Neuronal stem cell (in vitro differentiated cells): ENCODE data around the gene IGSF3.

Experiments used
- DNase-seq: peaks from one replicate; pipeline ENCODE4 v3.0.0-alpha.2; 2013; ENCODE audit warnings: low spot score
- H2AFZ ChIP-seq: one replicate; pipeline ENCODE4 v1.6.1; 2013; ENCODE audit warnings: mild to moderate bottlenecking, low read length, inconsistent platforms
- H2AK5ac ChIP-seq: 2 replicates; pipeline ENCODE4 v1.6.1; 2013; ENCODE audit warnings: low read depth, mild to moderate bottlenecking, inconsistent platforms, low read length, moderate library complexity, mixed read lengths
- H2BK120ac ChIP-seq: 2 replicates; pipeline ENCODE4 v1.6.1; 2013; ENCODE audit warnings: low read depth, mild to moderate bottlenecking, inconsistent platforms, low read length, moderate library complexity, mixed read lengths
- H2BK12ac ChIP-seq: one replicate; pipeline ENCODE4 v1.6.1; 2013; ENCODE audit warnings: low read length, inconsistent platforms
- H2BK15ac ChIP-seq: 2 replicates; pipeline ENCODE4 v1.6.1; 2013; ENCODE audit warnings: mild to moderate bottlenecking, low read length, inconsistent platforms, mixed read lengths
- H2BK5ac ChIP-seq: one replicate; pipeline ENCODE4 v1.6.1; 2013; ENCODE audit warnings: inconsistent platforms, mild to moderate bottlenecking, low read length, moderate library complexity
- H3K14ac ChIP-seq: one replicate; pipeline ENCODE4 v1.6.1; 2013; ENCODE audit warnings: low read length, inconsistent platforms
- H3K18ac ChIP-seq: 2 replicates; pipeline ENCODE4 v1.6.1; 2013; ENCODE audit warnings: low read length, inconsistent platforms
- H3K23ac ChIP-seq: 2 replicates; pipeline ENCODE4 v1.6.1; 2013; ENCODE audit warnings: low read depth, mild to moderate bottlenecking, mixed read lengths, low read length, inconsistent platforms; ENCODE audit not compliant: poor library complexity
- H3K27ac ChIP-seq: replicated peaks from 3 replicates; pipeline ENCODE4 v1.5.1; 2013; ENCODE audit warnings: low read length, inconsistent platforms
- H3K27me3 ChIP-seq, 3 experiments: 2 replicates each; pipeline ENCODE4 v1.6.1; 2013; ENCODE audit warnings: low read length in 3 of 3, mild to moderate bottlenecking in 2 of 3, inconsistent platforms in 1 of 3, low read depth in 1 of 3, mixed read lengths in 1 of 3, moderate library complexity in 1 of 3; ENCODE audit not compliant: control insufficient read depth in 3 of 3, insufficient read depth in 3 of 3
- H3K36me3 ChIP-seq, 2 donors: replicated peaks in 1 of 2; 2 replicates each; pipeline ENCODE4 v1.6.1; 2013; ENCODE audit warnings: low read length in 2 of 2; ENCODE audit not compliant: control insufficient read depth in 2 of 2, insufficient read depth in 2 of 2
- H3K4ac ChIP-seq: 2 replicates; pipeline ENCODE4 v1.6.1; 2013; ENCODE audit warnings: inconsistent platforms, mild to moderate bottlenecking, low read length, moderate library complexity
- H3K4me1 ChIP-seq, 2 donors: 1 replicate in 1 of 2; 2 replicates in 1 of 2; pipeline ENCODE4 v1.6.1; 2013; ENCODE audit warnings: low read length in 2 of 2, low read depth in 1 of 2; ENCODE audit not compliant: control insufficient read depth in 2 of 2, insufficient read depth in 1 of 2
- H3K4me2 ChIP-seq: one replicate; pipeline ENCODE4 v1.6.1; 2013; ENCODE audit warnings: mild to moderate bottlenecking, low read length, inconsistent platforms; ENCODE audit not compliant: insufficient read depth, poor library complexity, severe bottlenecking
- H3K4me3 ChIP-seq, 2 donors: 2 replicates each; pipeline ENCODE4 v1.5.1; 2013; ENCODE audit warnings: low read length in 2 of 2, mild to moderate bottlenecking in 2 of 2, inconsistent platforms in 1 of 2, moderate library complexity in 1 of 2
- H3K79me1 ChIP-seq: one replicate; pipeline ENCODE4 v1.6.1; 2013; ENCODE audit warnings: low read depth, mild to moderate bottlenecking, inconsistent platforms, low read length, moderate library complexity
- H3K9ac ChIP-seq: one replicate; pipeline ENCODE4 v1.6.1; 2013; ENCODE audit warnings: mild to moderate bottlenecking, low read depth, low read length, inconsistent platforms; ENCODE audit not compliant: poor library complexity
- H3K9me3 ChIP-seq, 2 donors: replicated peaks in 1 of 2; 2 replicates each; pipeline versions ENCODE3 to v1.6.1; 2013; ENCODE audit warnings: low read length in 2 of 2, mild to moderate bottlenecking in 2 of 2, inconsistent platforms in 1 of 2, low read depth in 1 of 2, mixed read lengths in 1 of 2, moderate library complexity in 1 of 2; ENCODE audit not compliant: control insufficient read depth in 2 of 2, insufficient read depth in 1 of 2
- H4K8ac ChIP-seq: one replicate; pipeline ENCODE4 v1.6.1; 2013; ENCODE audit warnings: low read depth, mild to moderate bottlenecking, inconsistent platforms, low read length, moderate library complexity
- H4K91ac ChIP-seq: one replicate; pipeline ENCODE4 v1.6.1; 2013; ENCODE audit warnings: low read length, low read depth, mild to moderate bottlenecking, inconsistent platforms; ENCODE audit not compliant: poor library complexity
- WGBS, 2 donors: extraction: QIAGEN DNeasy Blood & Tissue Kit; methylation state at CpG; one replicate each; pipeline ENCODE4 v1.1.7; 2013; ENCODE audit warnings: missing lambda C conversion rate in 2 of 2, mixed read lengths in 1 of 2; ENCODE audit not compliant: insufficient read length in 2 of 2, insufficient replicate concordance in 1 of 2; ENCODE audit errors: extremely low coverage in 2 of 2; 5-methylcytosine and 5-hydroxymethylcytosine counted together

Gene IGSF3

GRCh38 chr1:116686723-116687352 lies 19.3 kb upstream of the IGSF3 start:
- no peaks in the 10 kb centered on the region for H3K79me1 ChIP-seq
- H3K4me3 ChIP-seq, result no peak overlapping the region
- H3K4me1 ChIP-seq, result peaks cover 0 to 7% of the 10 kb centered on the region in 2 donors
- no peak overlapping the region for H3K14ac ChIP-seq
- H2AFZ ChIP-seq, result no peak overlapping the region
- H3K9me3 ChIP-seq, result no peaks in the 10 kb centered on the region
- H3K27ac ChIP-seq, result no peak overlapping the region
- H3K18ac ChIP-seq, result peak overlapping the region; percentile 45
- no peak overlapping the region for H3K4ac ChIP-seq
- no peak overlapping the region for H4K8ac ChIP-seq
- H2BK5ac ChIP-seq, result no peak overlapping the region
- H2BK12ac ChIP-seq, result peak overlapping the region; percentile 26
- no CpG with 5 or more reads among the region's 4 CpGs for WGBS, 2 donors
- no peak overlapping the region for H2BK15ac ChIP-seq
- peaks cover 0 to 8% (median 0%) of the 10 kb centered on the region in 3 experiments for H3K27me3 ChIP-seq
- no peaks in the 10 kb centered on the region for H3K36me3 ChIP-seq
- H2AK5ac ChIP-seq, result no peak overlapping the region
- no peak overlapping the region for H4K91ac ChIP-seq
- peak overlapping the region; percentile 13 for H2BK120ac ChIP-seq
- H3K9ac ChIP-seq, result no peak overlapping the region
- DNase-seq, result no peak
- H3K4me2 ChIP-seq, result no peak overlapping the region
- no peak overlapping the region for H3K23ac ChIP-seq

- Histone ChIP-seq H3K14ac (no peak overlapping the region), H2AK5ac (no peak overlapping the region), H3K4me3 (peak overlapping the region in 1 of 2 donors; percentile 47), H3K4ac (no peak overlapping the region), H4K8ac (no peak overlapping the region), H3K4me2 (no peak overlapping the region), H4K91ac (no peak overlapping the region), H2BK120ac (no peak overlapping the region), H2BK12ac (no peak overlapping the region), H3K27me3 (peaks cover 0 to 4% (median 0%) of the 10 kb centered on the region in 3 experiments), H3K23ac (no peak overlapping the region), H3K36me3 (no peaks in the 10 kb centered on the region), H2BK5ac (no peak overlapping the region), H2AFZ (no peak overlapping the region), H2BK15ac (no peak overlapping the region), H3K18ac (no peak overlapping the region), H3K79me1 (no peaks in the 10 kb centered on the region), H3K9ac (no peak overlapping the region), H3K4me1 (peaks cover 0 to 5% of the 10 kb centered on the region in 2 donors), H3K9me3 (no peaks in the 10 kb centered on the region), H3K27ac (no peak overlapping the region)
- no CpG with 5 or more reads among the region's 7 CpGs for WGBS, 2 donors
- no peak for DNase-seq
These were observed 18.6 kb upstream of the IGSF3 start for GRCh38 chr1:116686175-116686574.

DNA sequence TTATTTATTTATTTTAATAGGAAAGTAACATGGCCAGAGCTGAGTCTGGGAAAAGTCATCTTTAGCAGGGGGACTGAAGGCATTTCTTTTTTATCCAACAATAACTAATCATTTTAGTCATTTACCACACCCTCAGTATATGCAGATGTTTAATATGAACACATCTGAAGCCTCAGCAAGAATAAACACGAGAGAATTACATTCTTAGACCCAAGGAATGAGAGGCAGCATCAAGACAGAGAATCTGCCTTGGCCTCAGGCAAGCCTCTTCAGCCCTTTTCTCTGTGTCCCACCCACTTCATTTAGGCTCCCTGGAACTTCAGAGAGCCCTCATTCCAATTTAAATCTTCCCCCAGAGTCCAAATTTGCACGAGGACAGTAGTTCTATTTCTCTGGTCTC lies 17.0 kb upstream of the IGSF3 start:
- H3K36me3 ChIP-seq, result no peaks in the 10 kb centered on the region
- no CpG with 5 or more reads among the region's 2 CpGs for WGBS, 2 donors
- no peak overlapping the region for H3K14ac ChIP-seq
- H2AK5ac ChIP-seq, result no peak overlapping the region
- H3K79me1 ChIP-seq, result no peaks in the 10 kb centered on the region
- H2BK15ac ChIP-seq, result no peak overlapping the region
- H2BK5ac ChIP-seq, result no peak overlapping the region
- no peak overlapping the region for H3K27ac ChIP-seq
- H3K4me3 ChIP-seq, result no peak overlapping the region
- no peaks in the 10 kb centered on the region for H3K4me1 ChIP-seq
- H3K27me3 ChIP-seq, result no peaks in the 10 kb centered on the region
- no peak overlapping the region for H3K4me2 ChIP-seq
- no peak overlapping the region for H4K8ac ChIP-seq
- no peak overlapping the region for H2AFZ ChIP-seq
- no peak overlapping the region for H3K23ac ChIP-seq
- no peak overlapping the region for H3K18ac ChIP-seq
- no peak overlapping the region for H3K9ac ChIP-seq
- no peak overlapping the region for H2BK12ac ChIP-seq
- DNase-seq, result no peak
- H2BK120ac ChIP-seq, result no peak overlapping the region
- H4K91ac ChIP-seq, result no peak overlapping the region
- no peaks in the 10 kb centered on the region for H3K9me3 ChIP-seq
- no peak overlapping the region for H3K4ac ChIP-seq

DNA sequence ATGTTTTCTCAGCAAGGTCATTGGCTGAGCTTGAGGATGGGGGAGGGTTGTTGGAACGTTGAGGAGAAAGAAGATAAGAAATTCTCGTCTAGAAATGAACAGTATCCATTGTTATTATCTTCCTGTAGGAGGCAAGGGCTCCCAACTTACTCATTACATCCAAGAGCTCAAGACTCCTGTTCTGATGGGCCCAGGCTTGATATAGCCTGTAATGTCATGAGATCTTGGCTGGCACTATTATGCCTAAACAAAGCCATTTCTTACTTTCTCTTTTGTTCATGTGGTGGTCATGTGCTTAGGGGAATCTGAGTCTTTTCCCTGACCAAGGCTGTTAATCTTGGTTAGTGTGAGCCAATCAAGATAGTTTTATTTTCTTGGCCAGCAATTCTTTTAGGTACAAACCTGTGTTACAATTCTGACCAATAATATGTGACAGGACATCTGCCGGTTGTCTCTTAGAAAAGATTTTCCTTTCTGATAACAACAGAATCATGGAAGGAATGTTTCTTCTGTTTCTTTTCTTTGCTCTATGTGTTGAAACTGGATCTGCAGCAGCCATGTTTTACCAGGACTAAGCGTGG lies 15.2 kb upstream of the IGSF3 start:
- Histone ChIP-seq H3K36me3 (no peaks in the 10 kb centered on the region), H4K91ac (no peak overlapping the region), H3K79me1 (no peaks in the 10 kb centered on the region), H3K4me3 (no peak overlapping the region), H2BK15ac (no peak overlapping the region), H3K14ac (no peak overlapping the region), H2AK5ac (no peak overlapping the region), H2AFZ (peak overlapping the region; percentile 51), H3K4me1 (peaks cover 0 to 3% of the 10 kb centered on the region in 2 donors), H3K18ac (no peak overlapping the region), H3K9me3 (no peaks in the 10 kb centered on the region), H3K23ac (no peak overlapping the region), H3K9ac (no peak overlapping the region), H3K4ac (no peak overlapping the region), H3K27me3 (no peaks in the 10 kb centered on the region), H4K8ac (no peak overlapping the region), H2BK5ac (no peak overlapping the region), H2BK12ac (no peak overlapping the region), H2BK120ac (no peak overlapping the region), H3K4me2 (no peak overlapping the region), H3K27ac (no peak overlapping the region)
- WGBS, 2 donors, result no CpG with 5 or more reads among the region's 4 CpGs
- no peak for DNase-seq
